Transverse colon (tissue), 4 donors: Measurements from ENCODE around the gene ASH1L.

Source experiments
- EP300 ChIP-seq: sonication (generic); formaldehyde crosslinking; IDR thresholded peaks from one replicate; pipeline ENCODE4 v1.6.1; 2017; ENCODE audit warnings: antibody characterized with exemption, low read depth
- POLR2A ChIP-seq: fragments of 450-650 bp; IDR thresholded peaks from one replicate; pipeline ENCODE4 v1.6.1; 2016; ENCODE audit warnings: antibody characterized with exemption, mild to moderate bottlenecking, moderate library complexity
- POLR2AphosphoS5 ChIP-seq, 3 donors: sonication (generic); formaldehyde crosslinking; IDR thresholded peaks; one replicate each; pipeline ENCODE4 v1.6.1; 2016; ENCODE audit warnings: antibody characterized with exemption in 3 of 3
- TF ChIP-seq, protein P1 (sequence below), 5 experiments: fragments of 200-600 bp in 3 of 5; fragments of 450-650 bp in 2 of 5; sonication (generic) in 3 of 5; IDR thresholded peaks; 1 replicate in 2 of 5; 2 replicates in 3 of 5; pipeline ENCODE4 v1.5.1; 2016 to 2017; ENCODE audit warnings: antibody characterized with exemption in 5 of 5, inconsistent platforms in 3 of 5, mild to moderate bottlenecking in 2 of 5, moderate library complexity in 1 of 5

DNA sequence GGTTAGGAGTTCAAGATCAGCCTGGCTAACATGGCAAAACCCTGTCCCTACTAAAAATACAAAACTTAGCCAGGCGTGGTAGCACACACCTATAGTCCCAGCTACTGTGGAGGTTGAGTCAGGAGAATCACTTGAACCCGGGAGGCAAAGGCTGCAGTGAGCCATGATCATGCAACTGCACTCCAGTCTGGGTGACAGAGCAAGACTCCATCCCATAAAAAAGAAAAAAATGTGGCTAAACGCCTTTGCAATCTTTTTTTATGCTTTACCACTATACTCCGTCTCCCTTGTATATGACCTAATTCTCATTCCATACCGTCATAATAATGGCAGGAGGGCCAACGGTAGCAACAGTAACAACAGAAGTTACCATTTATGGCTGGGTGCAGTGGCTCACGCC lies 109.5 kb downstream of the ASH1L start:
- TF ChIP-seq, protein P1, sequence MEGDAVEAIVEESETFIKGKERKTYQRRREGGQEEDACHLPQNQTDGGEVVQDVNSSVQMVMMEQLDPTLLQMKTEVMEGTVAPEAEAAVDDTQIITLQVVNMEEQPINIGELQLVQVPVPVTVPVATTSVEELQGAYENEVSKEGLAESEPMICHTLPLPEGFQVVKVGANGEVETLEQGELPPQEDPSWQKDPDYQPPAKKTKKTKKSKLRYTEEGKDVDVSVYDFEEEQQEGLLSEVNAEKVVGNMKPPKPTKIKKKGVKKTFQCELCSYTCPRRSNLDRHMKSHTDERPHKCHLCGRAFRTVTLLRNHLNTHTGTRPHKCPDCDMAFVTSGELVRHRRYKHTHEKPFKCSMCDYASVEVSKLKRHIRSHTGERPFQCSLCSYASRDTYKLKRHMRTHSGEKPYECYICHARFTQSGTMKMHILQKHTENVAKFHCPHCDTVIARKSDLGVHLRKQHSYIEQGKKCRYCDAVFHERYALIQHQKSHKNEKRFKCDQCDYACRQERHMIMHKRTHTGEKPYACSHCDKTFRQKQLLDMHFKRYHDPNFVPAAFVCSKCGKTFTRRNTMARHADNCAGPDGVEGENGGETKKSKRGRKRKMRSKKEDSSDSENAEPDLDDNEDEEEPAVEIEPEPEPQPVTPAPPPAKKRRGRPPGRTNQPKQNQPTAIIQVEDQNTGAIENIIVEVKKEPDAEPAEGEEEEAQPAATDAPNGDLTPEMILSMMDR (IDR thresholded peaks at IDR 0.05), result no peak
- no peak for TF ChIP-seq POLR2A
- TF ChIP-seq EP300, result no peak
- TF ChIP-seq POLR2AphosphoS5 (IDR thresholded peaks at IDR 0.05), result no peak
